ENCODE results near the gene HNF1B.
A peak's percentile ranks its signal among the peaks of the same experiment; 100 is the strongest.

HNF1B gene

DNA sequence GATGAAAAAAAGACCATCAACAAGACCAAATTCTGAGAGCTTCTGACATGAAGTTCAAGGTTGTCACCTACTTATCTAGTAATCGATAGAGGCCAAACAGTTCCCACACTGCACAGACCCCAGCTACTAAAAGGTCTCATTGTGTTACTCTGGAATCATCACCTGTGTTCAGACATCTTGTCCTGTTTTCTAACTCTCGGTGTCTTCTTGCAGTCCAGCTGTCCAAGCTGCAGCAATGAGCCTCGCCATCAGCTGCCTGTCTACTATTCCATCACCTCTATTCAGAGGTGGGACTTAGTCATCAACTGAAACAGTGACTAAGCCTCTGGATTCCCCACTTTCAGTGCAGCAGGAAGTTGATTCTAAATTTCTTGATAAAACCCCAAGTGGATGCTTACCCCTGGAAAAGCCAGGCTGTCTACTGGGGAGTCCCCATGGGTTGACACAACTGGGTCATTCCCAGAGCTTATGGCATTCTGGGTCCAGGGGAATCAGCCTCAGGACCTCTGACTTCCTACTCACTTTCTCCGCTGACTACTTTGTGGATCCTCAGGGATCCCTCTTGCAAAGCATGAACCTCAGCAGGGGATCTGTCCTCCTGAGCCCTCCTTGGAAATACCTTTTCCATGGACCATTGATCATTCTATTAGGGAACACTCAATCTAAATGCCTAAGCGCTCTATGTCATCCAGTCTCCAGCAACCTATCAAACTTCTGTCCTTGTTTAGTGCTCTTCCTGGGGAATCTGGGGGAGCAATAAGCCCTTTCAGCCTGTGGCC, 46.5 kb downstream of the HNF1B start:
- Histone ChIP-seq H3K4me3 (ENCODE audit: low read length in 2 of 2) (no peak overlapping the region), H3K4me1 (ENCODE audit: control insufficient read depth in 2 of 2, insufficient read depth in 2 of 2, low read length in 2 of 2) (peaks cover 10 to 18% of the 10 kb centered on the region in 2 donors), H3K27me3 (ENCODE audit: control insufficient read depth in 2 of 2, insufficient read depth in 2 of 2, low read length in 2 of 2) (no peaks in the 10 kb centered on the region), H3K9ac (ENCODE audit: low read depth in 1 of 2, low read length in 2 of 2) (no peak overlapping the region), H3K27ac (ENCODE audit: low read depth in 2 of 2, low read length in 2 of 2) (no peak overlapping the region), H3K36me3 (ENCODE audit: control insufficient read depth in 2 of 2, insufficient read depth in 2 of 2, low read length in 2 of 2) (peaks cover 41 to 55% of the 10 kb centered on the region in 2 donors), H3K9me3 (ENCODE audit: control insufficient read depth in 2 of 2, low read length in 2 of 2) (no peaks in the 10 kb centered on the region)

DNA sequence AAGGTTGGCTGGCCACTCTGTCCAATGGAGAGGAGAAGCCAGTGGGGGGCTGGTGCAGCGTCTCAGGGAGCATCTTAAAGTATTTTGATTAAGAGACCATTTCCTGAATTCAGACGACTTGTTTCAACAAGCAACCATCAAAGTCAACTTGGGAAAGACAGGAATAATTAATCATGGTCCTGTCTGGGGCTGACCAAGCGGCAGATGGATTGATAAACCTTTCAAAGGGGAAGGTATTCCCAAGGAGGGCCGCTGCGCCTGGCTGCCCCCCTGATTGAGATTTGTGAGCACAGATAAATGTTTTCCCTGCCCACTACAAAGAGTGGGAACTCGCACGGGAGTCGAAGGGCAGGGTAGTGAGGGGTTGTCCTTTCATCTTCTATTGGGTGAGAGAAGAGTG, 47.5 kb downstream of the HNF1B start:
- Histone ChIP-seq H3K9me3 (ENCODE audit: control insufficient read depth in 2 of 2, low read length in 2 of 2) (no peaks in the 10 kb centered on the region), H3K36me3 (ENCODE audit: control insufficient read depth in 2 of 2, insufficient read depth in 2 of 2, low read length in 2 of 2) (peaks cover 41 to 56% of the 10 kb centered on the region in 2 donors), H3K4me1 (ENCODE audit: control insufficient read depth in 2 of 2, insufficient read depth in 2 of 2, low read length in 2 of 2) (peaks cover 6 to 12% of the 10 kb centered on the region in 2 donors), H3K9ac (ENCODE audit: low read depth in 1 of 2, low read length in 2 of 2) (no peak overlapping the region), H3K4me3 (ENCODE audit: low read length in 2 of 2) (no peak overlapping the region), H3K27me3 (ENCODE audit: control insufficient read depth in 2 of 2, insufficient read depth in 2 of 2, low read length in 2 of 2) (no peaks in the 10 kb centered on the region), H3K27ac (ENCODE audit: low read depth in 2 of 2, low read length in 2 of 2) (no peak overlapping the region)

DNA sequence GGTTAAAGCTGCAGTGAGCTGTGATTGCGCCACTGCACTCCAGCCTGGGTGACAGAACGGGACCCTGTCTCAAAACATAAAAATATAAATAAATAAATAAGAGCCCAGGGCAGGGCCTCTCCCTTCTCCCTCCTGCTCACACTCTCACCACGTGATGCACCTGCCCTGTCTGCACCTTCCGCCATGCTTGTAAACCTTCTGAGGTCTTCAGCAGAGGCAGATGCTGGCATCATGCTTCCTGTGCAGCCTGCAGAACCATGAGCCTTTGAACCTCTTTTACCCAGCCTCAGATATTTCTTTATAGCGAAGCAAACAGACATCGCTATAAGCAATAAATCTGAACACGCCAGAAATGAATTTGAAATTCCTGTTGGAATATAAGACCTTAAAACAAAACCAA, 48.5 kb downstream of the HNF1B start:
- Histone ChIP-seq H3K4me1 (ENCODE audit: control insufficient read depth in 2 of 2, insufficient read depth in 2 of 2, low read length in 2 of 2) (peaks cover 0 to 5% of the 10 kb centered on the region in 2 donors), H3K9ac (ENCODE audit: low read depth in 1 of 2, low read length in 2 of 2) (no peak overlapping the region), H3K27ac (ENCODE audit: low read depth in 2 of 2, low read length in 2 of 2) (no peak overlapping the region), H3K36me3 (ENCODE audit: control insufficient read depth in 2 of 2, insufficient read depth in 2 of 2, low read length in 2 of 2) (peaks cover 41 to 60% of the 10 kb centered on the region in 2 donors), H3K4me3 (ENCODE audit: low read length in 2 of 2) (no peak overlapping the region), H3K9me3 (ENCODE audit: control insufficient read depth in 2 of 2, low read length in 2 of 2) (no peaks in the 10 kb centered on the region), H3K27me3 (ENCODE audit: control insufficient read depth in 2 of 2, insufficient read depth in 2 of 2, low read length in 2 of 2) (no peaks in the 10 kb centered on the region)

DNA sequence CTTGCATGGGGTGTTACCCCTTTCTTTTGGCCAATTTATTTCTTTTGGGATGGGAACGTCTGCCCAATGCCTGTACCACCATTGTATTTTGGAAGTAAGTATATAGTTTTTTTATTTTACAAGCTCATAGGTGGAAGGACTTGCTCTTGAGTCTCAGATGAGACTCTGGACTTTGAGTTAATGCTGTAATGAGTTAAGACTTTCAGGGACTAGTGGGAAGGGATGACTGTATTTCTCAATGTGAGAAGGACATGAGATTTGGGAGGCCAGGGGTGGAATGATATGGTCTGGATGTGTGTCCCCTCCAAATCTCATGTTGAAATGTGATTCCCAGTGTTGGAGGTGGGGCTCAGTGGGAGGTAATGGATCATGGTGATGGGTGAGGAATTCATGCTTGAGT, 49.1 kb downstream of the HNF1B start:
- Histone ChIP-seq H3K4me1 (ENCODE audit: control insufficient read depth in 2 of 2, insufficient read depth in 2 of 2, low read length in 2 of 2) (peaks cover 0 to 5% of the 10 kb centered on the region in 2 donors), H3K27ac (ENCODE audit: low read depth in 2 of 2, low read length in 2 of 2) (no peak overlapping the region)

DNA sequence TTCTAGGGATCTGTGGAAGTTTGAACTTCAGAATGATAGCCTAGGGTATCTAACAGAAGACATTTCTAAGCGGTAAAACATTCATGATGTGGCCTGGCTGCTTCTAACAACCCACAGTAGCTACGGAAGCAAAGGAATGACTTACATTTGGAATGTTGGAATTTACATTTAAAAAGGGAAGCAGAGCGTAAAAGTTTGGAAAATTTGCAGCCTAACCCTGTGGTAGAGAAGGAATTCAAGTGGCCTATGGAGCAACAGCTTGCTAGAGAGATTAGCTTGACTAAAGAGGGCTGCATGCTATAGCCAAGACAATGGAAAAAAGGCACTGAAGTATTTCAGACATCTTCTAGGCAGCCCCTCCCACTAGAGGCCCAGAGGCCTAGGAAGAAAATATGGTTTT, 50.1 kb downstream of the HNF1B start:
- Histone ChIP-seq H3K9ac (ENCODE audit: low read depth in 1 of 2, low read length in 2 of 2) (no peak overlapping the region), H3K27me3 (ENCODE audit: control insufficient read depth in 2 of 2, insufficient read depth in 2 of 2, low read length in 2 of 2) (no peaks in the 10 kb centered on the region), H3K4me3 (ENCODE audit: low read length in 2 of 2) (no peak overlapping the region), H3K27ac (ENCODE audit: low read depth in 2 of 2, low read length in 2 of 2) (no peak overlapping the region), H3K4me1 (ENCODE audit: control insufficient read depth in 2 of 2, insufficient read depth in 2 of 2, low read length in 2 of 2) (peaks cover 0 to 5% of the 10 kb centered on the region in 2 donors), H3K9me3 (ENCODE audit: control insufficient read depth in 2 of 2, low read length in 2 of 2) (no peaks in the 10 kb centered on the region), H3K36me3 (ENCODE audit: control insufficient read depth in 2 of 2, insufficient read depth in 2 of 2, low read length in 2 of 2) (peaks cover 29 to 54% of the 10 kb centered on the region in 2 donors)

More for the DNA sequence above, 49.1 kb downstream of the HNF1B start:
- Histone ChIP-seq H3K4me3 (ENCODE audit: low read length in 2 of 2) (no peak overlapping the region), H3K9ac (ENCODE audit: low read depth in 1 of 2, low read length in 2 of 2) (no peak overlapping the region), H3K9me3 (ENCODE audit: control insufficient read depth in 2 of 2, low read length in 2 of 2) (no peaks in the 10 kb centered on the region), H3K27me3 (ENCODE audit: control insufficient read depth in 2 of 2, insufficient read depth in 2 of 2, low read length in 2 of 2) (no peaks in the 10 kb centered on the region), H3K36me3 (ENCODE audit: control insufficient read depth in 2 of 2, insufficient read depth in 2 of 2, low read length in 2 of 2) (peaks cover 37 to 61% of the 10 kb centered on the region in 2 donors)

DNA sequence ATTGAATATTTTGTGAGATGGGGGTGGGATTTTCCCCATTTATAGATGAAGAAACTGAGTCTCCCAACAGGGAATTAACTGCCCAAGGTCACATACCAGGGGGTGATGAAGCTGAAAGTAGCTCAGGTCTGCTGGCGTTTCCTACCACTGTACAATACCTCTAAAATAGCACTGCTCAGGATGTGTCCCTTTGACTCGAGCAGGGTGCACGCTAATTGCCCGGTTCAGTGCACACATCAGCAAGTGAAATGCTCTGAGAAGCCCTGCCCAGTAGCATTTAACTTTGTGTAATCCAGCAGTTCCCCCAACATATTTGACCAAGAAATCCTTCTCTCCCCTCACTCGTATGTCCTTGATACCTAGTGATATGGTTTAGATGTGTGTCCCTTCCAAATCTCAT, 51.5 kb downstream of the HNF1B start:
- peaks cover 0 to 6% of the 10 kb centered on the region in 2 donors for H3K4me1 ChIP-seq (ENCODE audit: control insufficient read depth in 2 of 2, insufficient read depth in 2 of 2, low read length in 2 of 2)
- H3K9me3 ChIP-seq (ENCODE audit: control insufficient read depth in 2 of 2, low read length in 2 of 2), result no peaks in the 10 kb centered on the region
- H3K27me3 ChIP-seq (ENCODE audit: control insufficient read depth in 2 of 2, insufficient read depth in 2 of 2, low read length in 2 of 2), result no peaks in the 10 kb centered on the region
- peaks cover 23 to 45% of the 10 kb centered on the region in 2 donors for H3K36me3 ChIP-seq (ENCODE audit: control insufficient read depth in 2 of 2, insufficient read depth in 2 of 2, low read length in 2 of 2)
- H3K27ac ChIP-seq (ENCODE audit: low read depth in 2 of 2, low read length in 2 of 2), result no peak overlapping the region
- no peak overlapping the region for H3K4me3 ChIP-seq (ENCODE audit: low read length in 2 of 2)
- H3K9ac ChIP-seq (ENCODE audit: low read depth in 1 of 2, low read length in 2 of 2), result no peak overlapping the region

DNA sequence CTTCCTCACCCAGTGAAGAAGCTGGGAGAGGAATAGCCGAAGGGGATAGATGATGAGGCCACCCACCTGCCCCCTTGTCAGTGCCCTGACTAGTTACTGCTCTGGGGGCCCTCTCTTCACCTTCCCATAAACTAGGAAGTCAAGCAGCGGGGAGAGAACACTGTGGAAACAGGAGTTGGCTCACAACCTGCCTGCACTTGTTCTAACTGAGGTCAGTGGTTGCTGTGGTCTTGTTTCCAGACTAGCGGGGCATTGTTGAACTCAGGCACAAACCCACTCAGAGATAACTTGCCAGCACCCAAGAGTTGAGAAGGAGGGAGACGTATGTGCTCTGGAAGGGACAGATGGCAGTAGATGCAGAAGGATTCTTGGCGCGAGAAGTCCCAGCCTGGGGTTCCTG, 53.1 kb downstream of the HNF1B start:
- Histone ChIP-seq H3K4me1 (ENCODE audit: control insufficient read depth in 2 of 2, insufficient read depth in 2 of 2, low read length in 2 of 2) (peaks cover 0 to 6% of the 10 kb centered on the region in 2 donors), H3K27ac (ENCODE audit: low read depth in 2 of 2, low read length in 2 of 2) (no peak overlapping the region), H3K9ac (ENCODE audit: low read depth in 1 of 2, low read length in 2 of 2) (no peak overlapping the region), H3K36me3 (ENCODE audit: control insufficient read depth in 2 of 2, insufficient read depth in 2 of 2, low read length in 2 of 2) (peaks cover 17 to 46% of the 10 kb centered on the region in 2 donors), H3K9me3 (ENCODE audit: control insufficient read depth in 2 of 2, low read length in 2 of 2) (no peaks in the 10 kb centered on the region), H3K27me3 (ENCODE audit: control insufficient read depth in 2 of 2, insufficient read depth in 2 of 2, low read length in 2 of 2) (no peaks in the 10 kb centered on the region), H3K4me3 (ENCODE audit: low read length in 2 of 2) (no peak overlapping the region)

DNA sequence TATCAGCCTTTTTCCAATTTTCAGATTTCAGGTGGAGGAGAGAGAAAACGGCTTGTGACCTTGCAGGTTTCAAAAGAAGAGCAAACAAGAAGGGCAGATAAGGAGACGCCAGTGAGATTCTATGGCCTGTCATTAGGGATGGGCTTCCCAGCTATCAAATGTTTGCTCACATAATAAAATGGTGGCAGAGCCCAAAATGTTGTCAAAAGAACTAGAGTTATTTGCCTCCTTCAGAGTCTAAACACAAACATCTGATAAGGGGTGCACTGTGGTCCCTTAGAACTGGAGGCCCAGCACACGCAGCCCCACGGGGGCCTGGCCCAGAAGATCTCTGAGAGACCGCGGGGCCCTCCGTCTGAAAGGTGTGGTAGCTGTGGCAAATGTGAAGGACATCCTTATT, 55.5 kb downstream of the HNF1B start:
- Histone ChIP-seq H3K36me3 (ENCODE audit: control insufficient read depth in 2 of 2, insufficient read depth in 2 of 2, low read length in 2 of 2) (peaks cover 12 to 37% of the 10 kb centered on the region in 2 donors), H3K9me3 (ENCODE audit: control insufficient read depth in 2 of 2, low read length in 2 of 2) (no peaks in the 10 kb centered on the region), H3K9ac (ENCODE audit: low read depth in 1 of 2, low read length in 2 of 2) (no peak overlapping the region), H3K27me3 (ENCODE audit: control insufficient read depth in 2 of 2, insufficient read depth in 2 of 2, low read length in 2 of 2) (no peaks in the 10 kb centered on the region), H3K27ac (ENCODE audit: low read depth in 2 of 2, low read length in 2 of 2) (no peak overlapping the region), H3K4me1 (ENCODE audit: control insufficient read depth in 2 of 2, insufficient read depth in 2 of 2, low read length in 2 of 2) (peaks cover 0 to 6% of the 10 kb centered on the region in 2 donors), H3K4me3 (ENCODE audit: low read length in 2 of 2) (no peak overlapping the region)

DNA sequence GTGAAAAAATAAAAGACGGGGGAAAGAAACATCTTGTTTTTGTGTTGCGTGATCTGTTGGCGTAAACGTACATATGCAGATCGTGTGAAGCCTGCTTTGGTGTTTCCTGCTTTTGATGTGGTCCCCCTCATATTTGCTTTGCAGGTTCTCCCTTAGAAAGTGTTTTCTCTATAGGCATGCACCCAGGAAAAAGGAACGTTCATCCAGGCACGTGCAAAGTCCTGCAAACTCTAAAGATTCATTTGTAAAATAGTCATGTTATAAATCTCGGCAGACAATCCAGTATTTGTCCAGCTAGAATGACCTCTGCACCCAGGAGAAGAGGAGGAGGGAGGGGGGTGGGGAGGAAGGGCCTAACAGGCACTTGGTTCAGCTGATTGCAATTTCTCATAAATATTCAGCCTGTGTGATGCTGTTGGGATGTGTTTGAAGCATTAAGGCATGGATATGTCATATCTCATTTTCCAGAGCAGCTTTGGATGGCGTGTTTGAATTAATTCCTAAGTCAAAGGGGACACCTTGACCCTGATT, 61.3 kb downstream of the HNF1B start:
- H3K4me3 ChIP-seq (ENCODE audit: low read length in 2 of 2), result no peak overlapping the region
- H3K9ac ChIP-seq (ENCODE audit: low read depth in 1 of 2, low read length in 2 of 2), result no peak overlapping the region
- H3K27ac ChIP-seq (ENCODE audit: low read depth in 2 of 2, low read length in 2 of 2), result peak overlapping the region in 1 of 2 donors; percentile 26
- H3K27me3 ChIP-seq (ENCODE audit: control insufficient read depth in 2 of 2, insufficient read depth in 2 of 2, low read length in 2 of 2), result no peaks in the 10 kb centered on the region
- peaks cover 9 to 18% of the 10 kb centered on the region in 2 donors for H3K36me3 ChIP-seq (ENCODE audit: control insufficient read depth in 2 of 2, insufficient read depth in 2 of 2, low read length in 2 of 2)
- no peaks in the 10 kb centered on the region for H3K9me3 ChIP-seq (ENCODE audit: control insufficient read depth in 2 of 2, low read length in 2 of 2)
- H3K4me1 ChIP-seq (ENCODE audit: control insufficient read depth in 2 of 2, insufficient read depth in 2 of 2, low read length in 2 of 2), result peaks cover 7 to 12% of the 10 kb centered on the region in 2 donors

DNA sequence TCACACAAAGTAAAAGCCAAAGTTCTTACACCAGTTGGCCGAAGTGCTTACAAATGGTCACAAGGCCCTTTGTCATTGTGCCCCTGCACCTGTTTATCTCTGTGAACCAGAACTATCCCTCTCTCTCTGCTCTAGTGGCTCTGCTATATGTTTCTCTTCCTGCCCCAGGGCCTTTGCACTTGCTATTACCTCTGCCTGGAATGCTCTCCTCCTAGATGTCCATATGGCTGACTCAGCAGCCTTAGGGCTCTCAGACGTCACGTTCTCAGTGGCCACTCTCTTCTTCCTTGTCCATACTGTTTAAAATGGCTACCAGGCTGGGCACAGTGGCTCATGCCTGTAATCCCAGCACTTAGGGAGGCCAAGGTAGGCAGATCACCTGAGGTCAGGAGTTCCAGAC, 62.9 kb downstream of the HNF1B start:
- Histone ChIP-seq H3K9me3 (ENCODE audit: control insufficient read depth in 2 of 2, low read length in 2 of 2) (no peaks in the 10 kb centered on the region), H3K27me3 (ENCODE audit: control insufficient read depth in 2 of 2, insufficient read depth in 2 of 2, low read length in 2 of 2) (no peaks in the 10 kb centered on the region), H3K9ac (ENCODE audit: low read depth in 1 of 2, low read length in 2 of 2) (no peak overlapping the region), H3K27ac (ENCODE audit: low read depth in 2 of 2, low read length in 2 of 2) (no peak overlapping the region), H3K4me1 (ENCODE audit: control insufficient read depth in 2 of 2, insufficient read depth in 2 of 2, low read length in 2 of 2) (peaks cover 10 to 14% of the 10 kb centered on the region in 2 donors), H3K4me3 (ENCODE audit: low read length in 2 of 2) (no peak overlapping the region), H3K36me3 (ENCODE audit: control insufficient read depth in 2 of 2, insufficient read depth in 2 of 2, low read length in 2 of 2) (peaks cover 3 to 8% of the 10 kb centered on the region in 2 donors)

Measured in mucosa of rectum (tissue), 2 donors.